Activated CD8-positive, alpha-beta memory T cell treated with anti-CD3 and anti-CD28 coated beads for 1 hour (primary cell): ENCODE measurements around the gene AGO1.
"Not testable (repeated sequence)": the region's sequence is repeated elsewhere in the genome, so short reads cannot be mapped to it uniquely, and the experiment has no call there.

Experiments used
- DNase-seq, 2 donors: peaks; one replicate each; pipeline ENCODE4 v3.0.0-alpha.2; 2020; ENCODE audit warnings: low read depth in 1 of 2; ENCODE audit errors: extremely low read depth in 1 of 2

AGO1 gene

DNA sequence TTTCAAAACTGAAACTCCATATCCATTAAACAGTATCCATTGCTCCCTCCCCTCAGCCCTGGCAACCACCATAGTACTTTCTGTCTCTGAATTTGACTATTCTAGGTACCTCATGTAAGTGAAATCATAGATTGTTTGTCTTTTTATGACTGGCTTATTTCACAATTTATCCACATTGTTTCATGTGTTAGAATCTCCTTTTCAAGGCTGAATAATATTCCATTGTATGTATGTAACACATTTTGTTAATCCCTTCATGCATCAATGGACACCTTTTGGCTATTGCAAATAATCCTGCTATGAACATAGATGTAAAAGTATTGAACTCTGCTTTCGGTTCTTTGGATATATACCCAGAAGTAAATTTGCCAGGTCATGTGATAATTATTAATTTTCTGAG, 85.4 kb downstream of the AGO1 start:
- no peak for DNase-seq

DNA sequence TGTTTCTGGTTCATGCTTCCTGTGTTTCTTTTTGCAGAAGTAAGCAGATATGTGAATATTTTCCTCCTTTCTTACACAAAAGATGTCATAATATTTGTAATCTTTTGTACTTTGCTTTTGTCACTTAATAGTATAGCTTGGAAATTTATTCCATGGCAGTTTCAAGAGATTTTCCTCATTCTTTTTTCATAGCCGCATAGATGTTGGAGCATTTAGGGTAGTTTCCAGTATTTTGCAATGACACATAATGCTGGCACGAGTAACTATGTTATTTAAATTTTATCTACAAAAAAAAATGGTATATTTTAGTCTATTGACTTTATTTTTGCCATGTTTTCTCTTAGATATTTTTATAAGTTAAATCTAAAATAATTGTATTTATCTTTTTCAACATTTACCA, 88.6 kb downstream of the AGO1 start:
- DNase-seq: no peak

GRCh38 chr1:35972631-35973030, 89.6 kb downstream of the AGO1 start:
- not testable (repeated sequence) for DNase-seq

DNA sequence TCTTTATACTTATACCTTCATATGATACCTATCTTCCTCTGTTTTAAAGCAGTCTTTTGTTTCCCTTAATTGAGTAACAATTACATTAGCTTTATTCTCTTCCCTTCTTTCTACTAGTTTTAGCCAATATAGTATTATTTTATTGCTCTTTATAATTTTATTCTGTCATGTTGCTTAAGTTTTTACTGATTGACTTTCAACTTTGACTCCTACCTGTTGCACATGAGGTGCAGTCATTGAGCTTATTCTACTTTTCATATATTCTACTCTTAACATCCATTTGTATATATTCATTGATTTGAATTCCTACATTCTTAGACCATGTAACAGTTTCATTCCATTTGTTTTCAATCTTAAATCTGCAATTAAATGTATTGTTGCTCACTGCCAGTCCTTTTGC, 97.1 kb downstream of the AGO1 start:
- DNase-seq: no peak
